ENCODE measurements around the gene CEP170B.
"Not testable (repeated sequence)": the region's sequence is repeated elsewhere in the genome, so short reads cannot be mapped to it uniquely, and the experiment has no call there.

Gene CEP170B

GRCh38 chr14:104887623-104888488, 22.8 kb downstream of the CEP170B start:
- no peak for DNase-seq (ENCODE audit: low read depth in 1 of 2, low spot score in 1 of 2)
- no peak for TF ChIP-seq JUND (IDR thresholded peaks at IDR 0.05; ENCODE audit: low read depth)
- in situ Hi-C loops (cut with HindIII; ENCODE audit: low pct_unique_long_range_greater_than_20kb, low sequenced_read_pairs): no loop called here

GRCh38 chr14:104888489-104889374, 23.7 kb downstream of the CEP170B start:
- in situ Hi-C loops (cut with HindIII; ENCODE audit: low pct_unique_long_range_greater_than_20kb, low sequenced_read_pairs): no loop called here
- TF ChIP-seq JUND (IDR thresholded peaks at IDR 0.05; ENCODE audit: low read depth): no peak
- DNase-seq (ENCODE audit: low read depth in 1 of 2, low spot score in 1 of 2): no peak

GRCh38 chr14:104889375-104889757, 24.3 kb downstream of the CEP170B start:
- no peak for DNase-seq (ENCODE audit: low read depth in 1 of 2, low spot score in 1 of 2)
- in situ Hi-C loops (cut with HindIII; ENCODE audit: low pct_unique_long_range_greater_than_20kb, low sequenced_read_pairs): no loop called here
- no peak for TF ChIP-seq JUND (IDR thresholded peaks at IDR 0.05; ENCODE audit: low read depth)

- in situ Hi-C loops (cut with HindIII; ENCODE audit: low pct_unique_long_range_greater_than_20kb, low sequenced_read_pairs); DNase-seq (ENCODE audit: low read depth in 1 of 2, low spot score in 1 of 2): not testable (repeated sequence)
Observed at GRCh38 chr14:104890292-104890691, 25.2 kb downstream of the CEP170B start.

GRCh38 chr14:104891121-104891551, 26.1 kb downstream of the CEP170B start:
- in situ Hi-C loops (cut with HindIII; ENCODE audit: low pct_unique_long_range_greater_than_20kb, low sequenced_read_pairs): no loop called here
- DNase-seq (ENCODE audit: low read depth in 1 of 2, low spot score in 1 of 2): no peak
- TF ChIP-seq JUND (IDR thresholded peaks at IDR 0.05; ENCODE audit: low read depth): no peak

GRCh38 chr14:104891664-104892530, 26.8 kb downstream of the CEP170B start:
- in situ Hi-C loops (cut with HindIII; ENCODE audit: low pct_unique_long_range_greater_than_20kb, low sequenced_read_pairs): no loop called here
- no peak for TF ChIP-seq JUND (IDR thresholded peaks at IDR 0.05; ENCODE audit: low read depth)
- DNase-seq (ENCODE audit: low read depth in 1 of 2, low spot score in 1 of 2): no peak

- in situ Hi-C loops (cut with HindIII; ENCODE audit: low pct_unique_long_range_greater_than_20kb, low sequenced_read_pairs): no loop called here
- DNase-seq (ENCODE audit: low read depth in 1 of 2, low spot score in 1 of 2): no peak
- TF ChIP-seq JUND (IDR thresholded peaks at IDR 0.05; ENCODE audit: low read depth): no peak
Observed at GRCh38 chr14:104892531-104893434, 27.7 kb downstream of the CEP170B start.

GRCh38 chr14:104893435-104894207, 28.6 kb downstream of the CEP170B start:
- no peak for DNase-seq (ENCODE audit: low read depth in 1 of 2, low spot score in 1 of 2)
- in situ Hi-C loops (cut with HindIII; ENCODE audit: low pct_unique_long_range_greater_than_20kb, low sequenced_read_pairs): no loop called here
- TF ChIP-seq JUND (IDR thresholded peaks at IDR 0.05; ENCODE audit: low read depth): no peak

- no peak for DNase-seq (ENCODE audit: low read depth in 1 of 2, low spot score in 1 of 2)
- in situ Hi-C loops (cut with HindIII; ENCODE audit: low pct_unique_long_range_greater_than_20kb, low sequenced_read_pairs): no loop called here
- TF ChIP-seq JUND (IDR thresholded peaks at IDR 0.05; ENCODE audit: low read depth): no peak
Observed at GRCh38 chr14:104894331-104895206, 29.5 kb downstream of the CEP170B start.

- DNase-seq (ENCODE audit: low read depth in 1 of 2, low spot score in 1 of 2): no peak
- in situ Hi-C loops (cut with HindIII; ENCODE audit: low pct_unique_long_range_greater_than_20kb, low sequenced_read_pairs): no loop called here
- TF ChIP-seq JUND (IDR thresholded peaks at IDR 0.05; ENCODE audit: low read depth): no peak
Observed at GRCh38 chr14:104895207-104895785, 30.2 kb downstream of the CEP170B start.

Measured in T47D (cell line).